Measurements from ENCODE around the gene NR3C2.

DNA sequence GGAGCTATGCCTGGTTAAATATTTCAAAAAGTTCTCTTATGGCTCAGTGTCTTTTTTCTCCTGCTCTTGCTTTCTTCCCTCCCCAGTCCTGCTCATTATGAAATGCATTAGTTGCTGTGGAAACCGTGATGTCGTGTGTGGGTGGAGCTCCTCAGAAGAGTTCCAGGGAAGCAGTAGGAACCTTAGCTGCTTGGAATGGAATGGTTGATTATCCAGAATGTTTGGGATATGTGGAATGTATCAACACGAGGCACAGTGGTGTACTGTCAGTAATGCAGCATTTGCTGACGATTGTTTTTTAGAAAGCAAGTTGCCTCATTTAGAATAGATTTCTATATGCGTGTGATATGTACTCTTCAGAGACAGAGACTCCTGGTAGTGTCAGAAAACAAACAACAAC lies 377.1 kb downstream of the NR3C2 start:
- TF ChIP-seq POLR2A (IDR thresholded peaks at IDR 0.05; ENCODE audit: low read depth, low read length) (no peak), POLR2AphosphoS5 (IDR thresholded peaks at IDR 0.05; ENCODE audit: low read depth, low read length) (no peak)
